OCI-LY1 (cell line): Measurements from ENCODE around the gene FTCDNL1.

Experiments
- H2AFZ ChIP-seq: fragments of 200-600 bp; sonication (generic), shearing (Covaris generic); 2 replicates; pipeline ENCODE4 v1.6.0; 2014; ENCODE audit warnings: antibody characterized with exemption, mild to moderate bottlenecking, low read length
- H3F3A ChIP-seq: fragments of 200-600 bp; sonication (generic), shearing (Covaris generic); 2 replicates; pipeline ENCODE4 v1.6.0; 2014; ENCODE audit warnings: mild to moderate bottlenecking, antibody characterized with exemption, low read length, moderate library complexity; ENCODE audit not compliant: insufficient read depth
- H3K27ac ChIP-seq: fragments of 200-600 bp; sonication (generic); 2 replicates; pipeline ENCODE4 v1.5.1; 2014; ENCODE audit warnings: low read length, mixed run types, mild to moderate bottlenecking, low read depth; ENCODE audit not compliant: poor library complexity, severe bottlenecking
- H3K27me3 ChIP-seq: fragments of 200-600 bp; sonication (generic); 2 replicates; pipeline ENCODE4 v1.6.0; 2014; ENCODE audit warnings: antibody characterized with exemption, mild to moderate bottlenecking, low read length, moderate library complexity; ENCODE audit not compliant: insufficient read depth
- H3K36me3 ChIP-seq: fragments of 200-600 bp; sonication (generic); 2 replicates; pipeline ENCODE4 v1.6.1; 2014; ENCODE audit warnings: mild to moderate bottlenecking, antibody characterized with exemption, low read length, moderate library complexity, mixed read lengths; ENCODE audit not compliant: insufficient read depth
- H3K4me1 ChIP-seq: fragments of 200-600 bp; sonication (generic); 2 replicates; pipeline ENCODE4 v1.5.1; 2014; ENCODE audit warnings: mild to moderate bottlenecking, low read length, moderate library complexity; ENCODE audit not compliant: insufficient read depth, severe bottlenecking
- H3K4me2 ChIP-seq: fragments of 200-600 bp; sonication (generic), shearing (Covaris generic); 2 replicates; pipeline ENCODE4 v1.6.1; 2014; ENCODE audit warnings: low read length
- H3K4me3 ChIP-seq: fragments of 200-600 bp; sonication (generic); 2 replicates; pipeline ENCODE4 v1.5.1; 2014; ENCODE audit warnings: low read length, low read depth, mild to moderate bottlenecking, mixed read lengths; ENCODE audit not compliant: poor library complexity, severe bottlenecking
- H3K79me2 ChIP-seq: fragments of 200-600 bp; shearing (Covaris generic); 2 replicates; pipeline ENCODE4 v1.6.1; 2016; ENCODE audit warnings: mixed run types, low read length, mixed read lengths; ENCODE audit not compliant: insufficient read depth
- H3K9ac ChIP-seq: fragments of 200-600 bp; sonication (generic), shearing (Covaris generic); 2 replicates; pipeline ENCODE4 v1.6.1; 2014; ENCODE audit warnings: mild to moderate bottlenecking, low read length, mixed read lengths
- H3K9me2 ChIP-seq: fragments of 200-600 bp; sonication (generic), shearing (Covaris generic); 2 replicates; pipeline ENCODE4 v1.6.1; 2014; ENCODE audit warnings: low read depth, mild to moderate bottlenecking, low read length, mixed read lengths
- H3K9me3 ChIP-seq: fragments of 200-600 bp; shearing (Covaris generic); 2 replicates; pipeline ENCODE4 v1.6.1; 2014; ENCODE audit warnings: low read length, mixed read lengths
- H4K20me1 ChIP-seq: fragments of 200-600 bp; sonication (generic), shearing (Covaris generic); 2 replicates; pipeline ENCODE4 v1.6.0; 2016; ENCODE audit warnings: mild to moderate bottlenecking, low read length; ENCODE audit not compliant: insufficient read depth
- EZH2 ChIP-seq: fragments of 200-600 bp; sonication (generic), shearing (Covaris generic); IDR thresholded peaks from 2 replicates; pipeline ENCODE4 v1.8.0; 2017; ENCODE audit warnings: borderline replicate concordance, mixed run types, mild to moderate bottlenecking, antibody characterized with exemption, low read length, moderate library complexity, mixed read lengths
- TF ChIP-seq, protein P1 (sequence below): fragments of 200-600 bp; sonication (generic), shearing (Covaris generic); IDR thresholded peaks from 2 replicates; pipeline ENCODE4 v1.5.1; 2017; ENCODE audit warnings: mild to moderate bottlenecking, antibody characterized with exemption, low read length, moderate library complexity, mixed read lengths

Gene FTCDNL1

DNA sequence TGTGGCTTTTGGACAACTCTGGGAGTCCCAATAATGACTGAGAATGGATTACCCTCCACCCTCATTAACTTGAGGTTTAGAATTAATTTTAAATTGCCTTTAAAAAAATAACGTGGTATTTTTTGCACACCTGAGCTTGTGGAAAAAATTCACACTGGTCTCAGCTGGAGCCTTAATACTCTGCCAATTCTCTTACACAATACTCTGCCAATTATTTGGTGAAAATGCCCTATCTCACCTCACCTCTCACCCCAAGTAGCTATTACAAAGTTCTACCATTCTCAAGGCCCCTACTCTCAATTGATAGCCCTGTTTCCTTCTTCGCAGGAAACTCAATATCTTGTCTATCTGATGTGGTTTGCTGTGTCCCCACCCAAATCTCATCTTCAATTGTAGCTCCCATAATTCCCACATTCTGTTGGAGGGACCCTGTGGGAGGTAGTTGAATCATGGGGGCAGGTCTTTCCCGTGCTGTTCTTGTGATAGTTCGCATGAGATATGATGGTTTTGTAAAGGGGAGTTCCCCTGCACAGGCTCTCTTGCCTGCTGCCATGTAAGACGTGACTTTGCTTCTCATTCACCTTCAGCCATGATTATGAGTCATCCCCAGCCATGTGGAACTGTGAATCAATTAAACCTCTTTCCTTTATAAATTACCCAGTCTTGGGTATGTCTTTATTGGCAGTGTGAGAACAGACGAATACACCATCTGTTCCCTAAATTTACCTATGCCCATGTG, 32.7 kb upstream of the FTCDNL1 start:
- Histone ChIP-seq H3K9me2 (no peaks in the 10 kb centered on the region), H3K79me2 (no peaks in the 10 kb centered on the region), H3K4me2 (no peak overlapping the region), H4K20me1 (no peaks in the 10 kb centered on the region), H2AFZ (no peak overlapping the region), H3F3A (no peaks in the 10 kb centered on the region), H3K27me3 (no peaks in the 10 kb centered on the region), H3K9me3 (0 out of 2 replicates have a peak, but pooled peaks cover 4% of the 10 kb centered on the region), H3K36me3 (no peaks in the 10 kb centered on the region), H3K9ac (no peak overlapping the region), H3K4me3 (no peak overlapping the region), H3K4me1 (no peaks in the 10 kb centered on the region), H3K27ac (no peak overlapping the region)
- no peak for TF ChIP-seq EZH2
- TF ChIP-seq, protein P1, sequence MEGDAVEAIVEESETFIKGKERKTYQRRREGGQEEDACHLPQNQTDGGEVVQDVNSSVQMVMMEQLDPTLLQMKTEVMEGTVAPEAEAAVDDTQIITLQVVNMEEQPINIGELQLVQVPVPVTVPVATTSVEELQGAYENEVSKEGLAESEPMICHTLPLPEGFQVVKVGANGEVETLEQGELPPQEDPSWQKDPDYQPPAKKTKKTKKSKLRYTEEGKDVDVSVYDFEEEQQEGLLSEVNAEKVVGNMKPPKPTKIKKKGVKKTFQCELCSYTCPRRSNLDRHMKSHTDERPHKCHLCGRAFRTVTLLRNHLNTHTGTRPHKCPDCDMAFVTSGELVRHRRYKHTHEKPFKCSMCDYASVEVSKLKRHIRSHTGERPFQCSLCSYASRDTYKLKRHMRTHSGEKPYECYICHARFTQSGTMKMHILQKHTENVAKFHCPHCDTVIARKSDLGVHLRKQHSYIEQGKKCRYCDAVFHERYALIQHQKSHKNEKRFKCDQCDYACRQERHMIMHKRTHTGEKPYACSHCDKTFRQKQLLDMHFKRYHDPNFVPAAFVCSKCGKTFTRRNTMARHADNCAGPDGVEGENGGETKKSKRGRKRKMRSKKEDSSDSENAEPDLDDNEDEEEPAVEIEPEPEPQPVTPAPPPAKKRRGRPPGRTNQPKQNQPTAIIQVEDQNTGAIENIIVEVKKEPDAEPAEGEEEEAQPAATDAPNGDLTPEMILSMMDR, result no peak

DNA sequence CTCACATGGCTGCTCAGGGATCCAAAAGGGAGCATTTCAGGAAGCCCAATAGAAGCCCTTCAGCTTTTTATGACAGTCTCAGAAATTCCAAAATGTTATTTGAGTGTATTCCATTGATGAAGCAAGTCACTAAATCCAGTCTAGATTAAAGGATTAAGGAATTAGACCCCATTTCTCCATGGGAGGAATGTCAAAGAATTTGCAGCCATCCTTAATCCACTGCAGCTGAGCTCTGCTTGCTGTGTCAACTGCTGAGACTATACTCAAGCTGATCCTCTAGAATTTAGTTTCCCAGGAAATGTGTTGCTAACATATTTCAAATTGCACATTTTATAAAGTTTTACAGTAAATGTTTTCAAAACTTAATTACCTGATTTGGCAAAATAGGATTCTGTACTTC, 31.7 kb upstream of the FTCDNL1 start:
- 0 out of 2 replicates have a peak, but pooled peaks cover 4% of the 10 kb centered on the region for H3K9me3 ChIP-seq
- no peak overlapping the region for H3K27ac ChIP-seq
- no peak overlapping the region for H3K9ac ChIP-seq
- no peak for TF ChIP-seq EZH2
- TF ChIP-seq, protein P1, result no peak
- no peaks in the 10 kb centered on the region for H3F3A ChIP-seq
- no peaks in the 10 kb centered on the region for H3K79me2 ChIP-seq
- H3K9me2 ChIP-seq, result no peaks in the 10 kb centered on the region
- no peak overlapping the region for H3K4me2 ChIP-seq
- no peaks in the 10 kb centered on the region for H3K36me3 ChIP-seq
- no peak overlapping the region for H3K4me3 ChIP-seq
- no peaks in the 10 kb centered on the region for H3K4me1 ChIP-seq
- no peaks in the 10 kb centered on the region for H3K27me3 ChIP-seq
- H4K20me1 ChIP-seq, result no peaks in the 10 kb centered on the region
- no peak overlapping the region for H2AFZ ChIP-seq

DNA sequence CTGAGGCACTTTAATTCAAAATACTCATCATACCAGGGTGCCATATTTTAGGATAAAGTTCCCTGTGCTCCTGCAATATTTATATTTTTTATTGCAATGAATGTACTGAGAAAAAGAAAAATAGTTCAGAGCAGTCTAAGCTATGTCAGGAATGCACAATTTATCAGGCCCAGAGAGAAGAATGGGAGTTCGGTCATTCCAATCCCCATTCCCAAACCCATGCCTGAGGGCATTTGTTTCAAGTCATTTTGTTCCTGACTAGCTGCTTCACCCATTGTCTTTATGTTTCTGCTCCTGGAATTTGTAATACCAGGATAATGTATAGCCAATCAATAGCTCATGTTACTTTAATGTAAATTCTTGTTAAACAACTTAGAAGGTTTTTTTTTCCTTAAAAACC, 24.4 kb upstream of the FTCDNL1 start:
- H3K9me2 ChIP-seq, result no peaks in the 10 kb centered on the region
- H3K9me3 ChIP-seq, result peaks cover 4% of the 10 kb centered on the region; the same call in 1 of the 2 replicates
- H4K20me1 ChIP-seq, result no peaks in the 10 kb centered on the region
- TF ChIP-seq, protein P1, result no peak
- no peak for TF ChIP-seq EZH2
- no peaks in the 10 kb centered on the region for H3K79me2 ChIP-seq
- H3K27me3 ChIP-seq, result no peaks in the 10 kb centered on the region
- no peak overlapping the region for H2AFZ ChIP-seq
- no peak overlapping the region for H3K4me3 ChIP-seq
- no peaks in the 10 kb centered on the region for H3F3A ChIP-seq
- no peak overlapping the region for H3K4me2 ChIP-seq
- no peaks in the 10 kb centered on the region for H3K4me1 ChIP-seq
- H3K36me3 ChIP-seq, result no peaks in the 10 kb centered on the region
- no peak overlapping the region for H3K9ac ChIP-seq
- H3K27ac ChIP-seq, result no peak overlapping the region
